ENCODE results near the gene NHS.
"Not testable (repeated sequence)": the region's sequence is repeated elsewhere in the genome, so short reads cannot be mapped to it uniquely, and the experiment has no call there.

The NHS gene

DNA sequence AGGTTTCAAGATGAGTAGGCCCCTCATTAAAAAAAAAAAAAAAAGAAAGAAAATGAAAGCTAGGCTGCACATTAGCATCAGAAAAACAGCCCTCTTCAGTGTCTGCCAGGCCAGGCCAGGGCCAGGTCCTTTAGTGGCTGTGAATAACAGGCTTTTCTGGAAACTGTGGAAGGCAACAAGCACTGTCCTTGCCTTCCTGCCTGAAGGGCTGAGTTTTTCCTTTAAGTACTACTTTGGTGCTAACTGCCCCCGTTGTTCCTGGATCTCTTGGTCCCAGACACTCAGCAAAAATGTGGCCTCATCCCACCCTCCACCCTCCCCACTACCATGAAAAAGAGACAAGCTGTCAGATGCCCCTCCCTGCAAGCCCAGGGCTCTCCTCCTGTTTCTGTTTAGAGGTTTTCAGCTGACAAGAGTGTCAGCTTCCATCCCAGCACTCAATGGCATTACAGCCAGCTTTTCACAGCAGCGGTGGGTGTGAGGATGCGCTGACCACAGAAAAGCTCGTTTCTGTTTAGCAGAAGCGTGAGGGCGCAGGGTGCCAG is 174.2 kb downstream of the NHS start:
- no peak for DNase-seq (ENCODE audit: low read depth in 2 of 2)

DNA sequence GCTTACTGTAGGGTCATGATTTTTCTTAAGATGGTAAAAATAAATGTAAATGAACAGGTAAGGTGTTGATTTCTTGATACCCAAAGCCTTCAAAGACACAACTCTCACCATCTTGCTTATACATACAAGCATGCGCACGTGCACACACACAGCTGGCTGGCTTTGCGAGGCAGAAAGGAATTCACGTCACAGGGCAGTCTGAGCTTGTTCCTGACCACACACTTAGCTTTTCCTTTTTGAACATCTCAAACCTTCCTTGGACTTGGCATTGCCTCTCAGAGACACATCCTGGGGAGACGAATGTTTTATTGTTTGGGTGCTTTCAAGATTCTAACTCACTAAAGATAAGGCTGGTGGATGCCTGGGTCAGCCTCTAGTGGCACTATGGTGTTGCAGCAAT is 175.0 kb downstream of the NHS start:
- no peak for DNase-seq (ENCODE audit: low read depth in 2 of 2)

DNA sequence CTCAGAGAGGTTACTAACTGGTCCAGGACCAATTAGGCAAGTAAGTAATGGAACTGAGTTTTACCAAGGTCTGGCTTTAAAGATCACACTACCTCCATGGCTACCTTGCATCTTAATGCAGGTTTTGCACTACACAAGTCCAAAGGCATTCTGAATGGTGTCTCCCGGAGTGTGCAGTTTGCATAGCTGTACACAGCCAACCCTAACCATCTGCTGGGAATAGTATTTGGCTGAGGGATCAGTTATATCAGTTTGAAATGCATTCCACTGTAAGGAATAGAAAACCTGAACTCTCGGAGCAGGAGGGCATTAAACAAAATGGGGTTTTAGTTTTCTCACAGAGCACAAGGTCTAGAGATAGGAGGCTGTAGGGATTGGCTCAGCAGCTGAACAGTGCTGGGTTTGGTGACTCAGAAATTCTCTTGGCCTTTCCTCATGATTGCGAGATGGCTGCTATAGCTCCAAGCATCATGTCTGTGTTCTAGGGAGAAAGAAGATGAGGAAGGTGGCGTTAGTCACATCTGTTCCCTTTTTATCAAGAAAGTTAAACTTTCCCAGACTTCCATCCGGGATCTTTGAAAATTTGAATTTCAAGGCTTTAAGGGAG is 177.1 kb downstream of the NHS start:
- no peak for DNase-seq (ENCODE audit: low read depth in 2 of 2)

DNA sequence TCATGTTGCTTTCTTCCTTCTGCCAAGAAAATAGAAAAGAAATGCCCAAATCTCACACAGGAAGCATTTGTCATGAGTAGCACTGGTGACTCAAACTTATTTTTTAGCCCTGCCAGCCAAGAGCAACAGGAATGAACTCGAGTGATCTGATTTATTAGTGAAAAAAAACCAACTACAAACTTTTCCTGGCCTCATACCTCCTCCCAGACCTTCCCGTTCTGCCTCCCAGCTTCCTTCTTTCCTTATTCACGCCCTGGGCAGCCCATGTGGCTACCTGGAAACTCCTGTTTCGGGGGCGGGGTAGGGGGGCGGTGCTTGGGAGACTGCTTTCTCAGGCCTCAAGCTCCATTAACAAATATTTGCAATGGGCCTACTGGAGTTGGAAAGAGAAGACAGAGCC is 178.5 kb downstream of the NHS start:
- no peak for DNase-seq (ENCODE audit: low read depth in 2 of 2)

DNA sequence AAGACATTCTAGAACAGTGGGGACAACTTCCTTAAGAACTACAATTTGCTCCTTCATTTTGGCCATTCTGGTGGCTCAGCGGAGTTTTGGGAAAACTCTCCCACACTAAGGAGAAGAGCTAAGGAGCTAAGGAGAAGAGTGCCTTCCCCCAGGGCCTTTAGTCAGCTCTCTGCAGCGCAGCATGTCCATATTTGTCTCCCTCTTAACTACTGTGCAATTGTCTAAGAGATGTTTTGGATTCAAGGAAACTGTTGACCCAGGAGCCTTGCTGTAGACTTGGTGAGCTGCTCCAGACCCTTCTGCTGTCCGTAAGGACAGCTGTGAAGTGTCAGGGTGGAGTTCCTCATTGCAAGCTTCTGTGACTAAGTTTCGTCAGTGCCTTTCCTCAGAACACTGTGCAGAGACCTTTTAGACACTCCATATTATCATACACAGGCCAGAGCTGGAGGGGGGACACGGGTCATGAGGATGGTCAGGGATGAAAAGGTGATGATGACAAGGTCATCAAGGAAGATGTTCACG is 179.0 kb downstream of the NHS start:
- no peak for DNase-seq (ENCODE audit: low read depth in 2 of 2)

DNA sequence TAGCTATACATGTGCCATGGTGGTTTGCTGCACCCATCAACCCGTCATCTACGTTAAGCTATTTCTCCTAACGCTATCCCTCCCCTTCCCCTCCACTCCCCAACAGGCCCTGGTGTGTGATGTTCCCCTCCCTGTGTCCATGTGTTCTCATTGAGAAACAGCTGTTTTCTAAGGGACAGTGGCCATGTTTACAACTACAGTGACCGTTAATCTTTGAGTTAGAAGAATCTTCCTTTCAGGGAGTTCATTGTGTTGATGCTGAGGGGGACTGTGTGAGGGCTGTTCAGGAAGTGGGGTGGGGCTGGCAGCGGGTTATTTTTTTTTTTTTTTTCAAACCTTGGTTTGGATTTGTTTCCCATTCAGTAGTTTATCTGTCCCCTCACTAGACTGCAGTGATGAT is 179.9 kb downstream of the NHS start:
- no peak for DNase-seq (ENCODE audit: low read depth in 2 of 2)

DNA sequence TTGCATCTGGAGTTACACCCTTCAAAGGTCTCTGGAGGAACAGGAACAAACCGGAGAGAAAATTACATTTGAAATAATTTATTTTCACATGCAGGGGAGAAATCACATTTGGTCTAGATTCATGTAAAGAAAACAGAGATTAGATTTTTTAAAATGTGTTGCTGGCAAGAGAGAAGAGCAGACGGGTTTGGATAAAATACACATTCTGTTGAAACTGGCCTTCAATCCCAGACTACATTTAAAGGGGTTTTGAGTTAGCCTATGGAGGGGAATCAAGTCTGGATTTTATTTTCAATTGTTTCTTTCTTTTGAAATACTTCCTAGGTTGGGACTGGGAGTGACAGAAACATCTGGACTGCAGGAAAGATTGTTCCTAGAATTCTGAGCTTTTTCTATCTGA is 180.8 kb downstream of the NHS start:
- DNase-seq (ENCODE audit: low read depth in 2 of 2): no peak

DNA sequence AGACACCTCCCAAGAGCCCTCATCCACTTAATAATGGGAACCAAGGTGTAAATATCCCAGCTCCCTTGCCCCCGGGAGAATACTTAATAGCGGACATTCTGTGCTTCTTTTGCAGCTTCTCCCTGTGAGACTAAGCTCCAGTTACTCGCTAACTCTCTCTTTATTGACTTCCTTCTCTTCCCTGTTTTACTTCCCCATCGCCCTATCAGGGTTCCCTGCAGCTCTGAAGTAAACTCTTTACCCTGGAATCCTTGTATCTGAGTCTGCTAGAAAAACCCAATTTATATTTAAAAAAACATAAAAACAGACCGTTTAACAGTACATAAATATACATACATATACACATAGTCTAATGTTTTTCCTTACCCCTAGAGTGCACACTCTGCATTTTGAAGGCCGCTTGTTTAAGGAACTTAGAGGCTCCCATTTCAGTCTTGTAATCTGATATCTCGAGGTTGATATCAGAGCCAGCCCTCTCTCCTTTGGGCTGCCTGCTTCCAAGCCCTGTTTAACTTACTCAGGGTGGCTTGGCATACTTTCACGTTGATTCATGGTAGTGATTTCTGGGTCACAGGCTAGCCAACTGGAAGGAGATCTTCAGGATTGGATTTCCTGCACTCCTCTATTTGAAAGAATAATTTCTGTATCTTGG is 184.9 kb downstream of the NHS start:
- DNase-seq (ENCODE audit: low read depth in 2 of 2): no peak

DNA sequence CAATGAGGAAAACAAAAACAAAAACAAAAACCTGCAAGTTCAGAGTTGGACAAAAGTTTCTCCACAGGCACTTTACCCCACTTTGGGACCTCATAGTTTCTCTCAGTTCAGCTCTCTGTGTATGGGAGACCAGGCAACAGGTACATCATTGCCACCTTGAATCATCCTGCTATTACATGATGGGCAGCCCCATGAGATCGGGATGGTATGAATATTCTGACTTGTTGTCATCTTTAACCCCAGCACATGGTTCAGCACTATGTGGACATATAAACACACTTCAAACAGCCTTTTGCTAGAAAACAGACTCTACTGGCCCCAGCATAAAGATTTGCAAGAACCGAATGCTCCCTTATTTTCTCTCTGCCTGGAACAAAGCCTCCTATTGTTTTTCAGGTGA is 185.4 kb downstream of the NHS start:
- no peak for DNase-seq (ENCODE audit: low read depth in 2 of 2)

DNA sequence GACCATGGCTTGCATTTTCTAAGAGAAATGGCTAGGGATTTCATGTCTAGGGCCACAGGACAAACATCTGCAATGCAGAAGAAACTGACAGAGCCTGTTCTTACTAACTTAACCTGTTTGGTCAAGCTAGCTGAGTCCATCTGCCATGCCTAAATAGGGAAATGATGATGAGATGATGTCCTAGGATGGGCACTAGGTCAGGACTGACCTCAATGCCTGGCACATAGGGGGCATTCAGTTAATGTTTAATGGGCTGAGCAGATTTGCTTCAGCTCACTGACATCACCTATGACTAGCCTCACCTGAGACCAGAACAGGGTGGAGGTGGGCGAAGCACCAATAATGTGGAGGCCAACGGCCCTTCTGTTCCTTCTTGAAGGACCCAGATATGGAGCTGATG is 188.1 kb downstream of the NHS start:
- no peak for DNase-seq (ENCODE audit: low read depth in 2 of 2)

DNA sequence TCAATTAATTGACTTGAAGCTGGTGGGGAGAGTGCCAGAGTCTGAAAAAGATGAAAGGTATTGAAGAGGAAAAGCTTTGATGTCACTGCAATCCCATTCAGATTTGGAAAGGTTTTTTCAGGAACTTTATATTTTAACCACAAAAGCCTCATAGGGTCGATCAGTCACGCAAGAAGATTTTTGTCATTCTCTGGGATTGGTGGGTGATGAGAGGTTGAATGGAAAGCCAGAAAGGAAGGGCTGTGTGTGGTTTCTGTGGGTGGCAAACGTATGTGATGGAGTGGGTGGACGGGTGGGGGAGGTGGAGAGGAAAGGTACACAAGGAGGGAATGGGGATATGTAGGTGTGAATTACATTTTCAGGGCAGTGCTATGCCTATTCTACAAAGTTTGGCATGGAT is 188.5 kb downstream of the NHS start:
- DNase-seq (ENCODE audit: low read depth in 2 of 2): no peak

DNA sequence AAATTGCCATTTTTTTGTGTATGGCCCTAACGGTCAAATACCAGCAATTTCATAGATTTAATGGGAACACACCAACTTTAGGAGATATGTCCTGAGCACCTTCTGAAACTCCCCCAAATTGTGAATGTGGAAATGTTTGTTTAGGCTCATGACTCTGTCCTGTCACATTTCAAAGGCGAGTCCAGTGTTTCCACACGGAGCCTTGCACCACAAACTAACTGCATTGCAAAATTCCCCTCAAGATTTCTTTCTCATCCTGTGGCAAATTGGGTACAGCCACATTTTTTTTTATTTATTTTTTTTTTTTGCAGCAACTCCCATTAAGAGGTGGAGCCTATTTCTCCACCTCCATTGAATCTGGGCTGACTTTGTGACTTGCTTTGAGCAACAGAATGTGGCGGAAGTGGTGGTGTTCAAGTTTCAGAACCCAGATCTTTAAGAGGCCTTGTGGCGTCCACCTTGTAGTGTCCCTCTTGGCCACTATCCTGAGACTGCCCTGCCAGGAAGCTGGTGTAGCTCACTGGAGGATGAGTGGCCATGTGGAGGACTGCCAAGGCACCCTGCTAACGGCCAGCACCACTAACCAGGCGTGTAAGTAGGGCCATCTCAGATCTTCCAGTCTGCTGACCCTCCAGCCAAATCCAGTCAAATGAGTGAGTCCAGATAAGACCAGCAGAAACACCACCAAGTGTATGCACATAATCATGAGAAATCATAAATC is 189.8 kb downstream of the NHS start:
- no peak for DNase-seq (ENCODE audit: low read depth in 2 of 2)

DNA sequence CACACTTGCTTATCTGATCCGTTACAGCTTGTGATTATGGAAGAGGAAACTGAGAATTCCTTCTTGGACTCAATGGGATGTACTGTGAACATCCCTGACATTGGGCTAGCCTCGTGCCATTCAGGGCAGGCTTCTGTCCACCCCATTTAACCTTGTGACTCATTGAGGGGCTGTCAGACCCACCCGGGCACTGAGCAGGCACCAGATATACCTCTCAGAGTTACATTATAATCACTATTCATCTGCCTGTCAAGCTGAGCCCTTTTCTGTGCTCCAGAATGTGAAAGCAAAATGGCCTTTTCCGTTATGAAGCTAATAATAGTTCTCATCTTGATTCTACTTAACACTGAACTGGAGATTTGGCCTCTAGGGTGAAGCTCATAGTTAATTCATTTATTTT is 191.7 kb downstream of the NHS start:
- no peak for DNase-seq (ENCODE audit: low read depth in 2 of 2)

DNA sequence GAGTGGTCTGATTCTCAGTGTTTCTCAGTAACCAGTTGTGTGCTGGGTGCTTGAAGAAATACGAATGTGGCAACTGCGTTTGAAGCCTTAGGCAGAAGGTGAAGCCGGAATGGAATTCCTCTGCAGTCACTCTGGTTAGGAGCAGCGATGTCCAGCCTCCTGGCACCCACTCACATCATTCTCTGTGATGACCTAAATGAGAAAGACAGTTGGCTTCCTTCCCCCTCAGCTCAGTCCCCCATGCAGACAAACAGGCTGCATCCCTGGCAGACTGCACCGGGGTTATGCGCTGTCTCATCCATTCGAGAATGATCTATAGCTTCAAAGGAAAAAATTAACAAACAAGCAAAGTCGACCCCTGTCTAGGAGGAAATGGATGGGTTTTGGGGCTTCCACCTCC is 192.2 kb downstream of the NHS start:
- DNase-seq (ENCODE audit: low read depth in 2 of 2): no peak

DNA sequence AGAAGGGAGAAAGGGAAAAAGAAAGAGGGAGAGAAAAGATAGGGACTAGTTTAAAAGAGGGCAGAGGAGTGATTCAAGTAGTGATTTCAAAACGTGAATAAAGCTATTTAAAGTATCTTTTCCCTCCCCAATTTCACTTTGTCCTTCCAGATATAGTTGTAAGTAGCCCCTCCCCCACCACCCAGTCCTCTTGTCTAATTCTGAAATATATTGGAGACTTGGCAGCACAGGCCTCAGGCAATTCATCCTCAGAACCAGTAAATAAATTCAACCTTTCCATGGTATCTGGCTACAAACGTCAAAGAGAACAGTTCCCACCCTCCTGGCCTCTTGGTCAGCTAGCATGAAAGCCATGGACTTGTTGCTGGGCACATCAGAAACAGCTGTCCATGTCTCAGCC is 192.8 kb downstream of the NHS start:
- no peak for DNase-seq (ENCODE audit: low read depth in 2 of 2)

DNA sequence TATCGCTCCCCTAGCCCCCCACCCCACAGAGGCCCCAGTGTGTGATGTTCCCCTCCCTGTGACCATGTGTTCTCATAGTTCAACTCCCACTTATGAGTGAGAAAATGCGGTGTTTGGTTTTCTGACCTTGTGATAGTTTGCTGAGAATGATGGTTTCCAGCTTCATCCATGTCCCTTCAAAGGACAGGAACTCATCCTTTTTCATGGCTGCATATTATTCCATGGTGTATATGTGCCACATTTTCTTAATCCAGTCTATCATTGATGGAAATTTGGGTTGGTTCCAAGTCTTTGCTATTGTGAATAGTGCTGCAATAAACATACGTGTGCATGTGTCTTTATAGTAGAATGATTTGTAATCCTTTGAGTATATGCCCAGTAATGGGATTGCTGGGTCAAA is 193.8 kb downstream of the NHS start:
- not testable (repeated sequence) for DNase-seq (ENCODE audit: low read depth in 2 of 2)

DNA sequence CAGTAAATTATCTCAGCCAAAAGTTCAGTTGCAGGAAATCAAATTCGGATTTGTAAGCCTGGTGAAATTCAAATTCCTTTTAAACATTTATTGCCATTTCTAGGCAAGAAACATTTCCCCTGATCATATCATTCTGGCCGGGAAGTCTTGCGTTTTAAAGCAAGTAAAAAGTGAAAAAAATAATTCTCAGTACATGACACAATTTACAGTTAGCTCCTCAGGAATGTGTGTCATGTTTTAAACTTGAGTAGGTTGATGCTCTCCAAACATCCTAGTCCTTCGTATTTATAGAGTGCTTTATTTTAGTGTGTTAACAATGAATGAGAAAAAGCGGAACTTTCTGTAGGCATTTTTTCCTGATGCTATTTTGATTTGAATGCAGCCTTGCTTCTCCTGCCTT is 204.0 kb downstream of the NHS start:
- DNase-seq (ENCODE audit: low read depth in 2 of 2): no peak

DNA sequence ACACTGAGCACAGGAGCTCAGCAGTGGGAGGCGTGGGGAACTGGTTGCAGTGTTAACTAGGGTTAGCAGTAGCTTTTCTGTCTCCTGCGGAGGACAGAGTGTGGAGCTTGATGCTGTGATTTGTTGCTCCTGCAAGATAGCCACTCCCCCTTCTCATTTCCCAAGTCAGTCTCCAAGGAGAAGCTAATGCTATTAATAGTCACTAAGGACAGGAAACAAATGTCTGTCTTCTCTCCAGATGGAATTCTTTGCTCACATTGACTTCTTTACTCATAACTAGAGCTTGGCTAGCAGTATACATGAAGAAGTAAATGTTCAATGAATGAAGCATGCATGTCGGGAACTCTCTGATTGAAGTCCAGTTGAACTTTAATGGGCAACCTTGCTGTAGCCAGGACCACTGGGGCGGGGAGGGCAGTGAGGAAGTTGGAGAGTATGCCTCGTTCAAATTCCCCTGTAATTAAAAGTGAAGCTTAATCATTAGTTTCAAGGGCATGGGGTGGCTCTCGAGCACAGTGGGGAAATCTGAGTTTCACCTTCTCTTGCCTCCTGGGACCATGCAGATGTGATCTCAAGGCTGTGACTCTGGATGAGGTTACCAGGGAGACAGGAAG is 205.6 kb downstream of the NHS start:
- no peak for DNase-seq (ENCODE audit: low read depth in 2 of 2)

DNA sequence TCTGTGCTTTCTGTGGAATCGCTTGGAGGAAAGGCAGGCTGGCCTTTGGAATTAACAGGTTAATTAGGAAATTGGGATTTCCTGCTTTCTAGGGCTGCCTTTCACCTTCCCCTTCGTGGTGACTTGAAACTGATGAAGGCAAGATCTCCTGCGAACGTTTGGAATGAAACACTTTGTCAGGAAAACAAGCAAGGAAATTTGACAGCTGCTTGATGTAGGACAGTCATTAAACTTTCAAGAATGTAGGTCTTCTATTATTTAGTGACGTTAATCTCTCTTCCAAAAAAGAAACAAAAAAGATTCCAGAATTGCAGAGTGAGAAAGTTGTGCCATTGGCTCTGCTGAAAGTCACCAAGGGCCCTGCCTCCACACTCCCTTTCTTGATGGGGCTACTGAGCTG is 206.6 kb downstream of the NHS start:
- DNase-seq (ENCODE audit: low read depth in 2 of 2): no peak

DNA sequence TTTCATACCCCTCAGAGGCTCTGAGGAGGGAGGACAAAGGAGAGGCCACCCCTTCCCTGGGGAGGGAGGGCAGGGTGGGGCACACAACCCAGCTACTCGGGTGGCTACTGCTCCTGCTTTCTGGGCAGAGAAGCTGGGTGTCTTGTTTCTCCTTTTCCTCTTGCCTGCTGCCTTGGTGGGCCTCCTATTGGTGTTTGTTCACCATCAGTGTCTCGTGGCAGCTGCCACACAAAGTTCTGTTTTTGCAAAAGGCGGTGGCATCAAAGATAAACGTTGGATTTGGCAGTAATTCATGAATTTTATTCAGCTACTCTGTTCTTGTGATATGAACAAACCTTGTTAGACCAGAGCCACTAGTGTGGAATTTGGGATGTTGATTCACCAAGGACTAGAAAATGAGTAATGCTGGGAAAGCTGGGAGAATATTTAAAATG is 209.3 kb downstream of the NHS start:
- no peak for DNase-seq (ENCODE audit: low read depth in 2 of 2)

DNA sequence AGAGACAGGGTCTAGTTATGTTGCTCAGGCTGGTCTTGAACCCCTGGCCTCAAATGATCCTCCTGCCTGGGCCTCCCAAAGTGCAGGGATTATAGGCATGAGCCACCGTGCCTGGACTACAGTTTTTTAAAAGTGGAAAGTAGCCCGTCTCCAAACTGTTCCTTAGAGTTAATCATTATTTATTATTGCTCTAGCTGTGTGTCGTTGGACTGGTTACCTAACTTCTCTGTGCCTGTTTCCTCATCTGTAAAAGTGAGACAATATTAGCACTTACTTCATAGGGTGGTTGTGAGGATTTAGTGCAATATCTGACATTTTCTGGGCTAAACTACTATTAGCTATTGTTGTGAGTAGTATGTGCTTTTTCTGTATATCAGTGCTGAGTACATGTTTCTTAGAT is 210.0 kb downstream of the NHS start:
- no peak for DNase-seq (ENCODE audit: low read depth in 2 of 2)

DNA sequence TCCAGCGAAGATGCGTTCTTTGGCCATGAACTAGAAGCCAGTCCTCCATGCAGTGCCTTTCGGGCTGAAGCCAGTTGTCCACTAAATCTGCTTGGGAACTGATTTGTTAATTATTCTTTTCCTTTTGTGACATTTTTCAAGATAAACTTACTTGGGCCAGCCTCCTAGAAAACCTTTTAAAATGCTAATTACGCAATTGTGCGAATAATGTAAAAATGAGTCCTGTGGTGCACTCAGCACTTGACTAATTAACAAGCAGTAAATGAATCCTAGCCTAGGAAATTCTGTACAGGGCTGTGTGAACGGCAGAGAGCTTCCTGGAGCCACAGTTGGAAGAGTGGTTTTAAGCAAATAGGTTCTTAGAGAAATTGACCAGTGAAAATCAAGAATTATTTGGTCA is 212.4 kb downstream of the NHS start:
- DNase-seq (ENCODE audit: low read depth in 2 of 2): no peak
